GM12892 (cell line): ENCODE measurements around the gene TMEM182.

ENCODE experiments used
- POLR2A ChIP-seq: IDR thresholded peaks from 2 replicates; pipeline ENCODE4 v1.6.1; 2011; ENCODE audit warnings: low read depth, low read length, control low read depth
- POLR2AphosphoS5 ChIP-seq: IDR thresholded peaks from 2 replicates; pipeline ENCODE4 v1.6.1; 2011; ENCODE audit warnings: low read depth, low read length, control low read depth

DNA sequence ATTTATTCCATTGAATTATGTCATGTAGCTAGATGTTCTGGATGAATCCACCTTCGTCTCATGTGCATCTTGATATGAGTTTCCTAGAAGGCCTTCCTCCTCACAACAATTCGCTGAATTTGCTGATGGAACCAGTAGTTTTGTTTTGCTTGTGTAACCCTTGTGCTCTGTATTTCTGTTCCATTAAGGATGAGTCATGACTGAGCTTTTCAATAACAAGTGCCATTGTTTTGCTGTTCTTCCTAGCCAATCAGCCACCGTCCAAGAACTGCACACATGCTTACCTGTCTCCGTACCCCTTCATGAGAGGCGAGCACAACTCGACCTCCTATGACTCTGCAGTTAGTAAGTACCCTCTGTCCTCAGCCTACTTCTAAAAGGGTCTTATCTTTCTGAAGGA, 2.3 kb downstream of the TMEM182 start:
- TF ChIP-seq POLR2A (no peak), POLR2AphosphoS5 (no peak)
